HepG2 (cell line): Measurements from ENCODE around the gene GSK3A. TPM values are rescaled to one million over a fixed set of nuclear protein-coding genes. Genes with fewer than 3 reads are reported as not detected.

Experiments used
- BRCA1 ChIP-seq: sonication (generic); formaldehyde crosslinking; IDR thresholded peaks from 2 replicates; pipeline ENCODE4 v1.4.0; 2020; ENCODE audit warnings: missing genetic modification reagents
- CSRNP2 ChIP-seq: sonication (generic); formaldehyde crosslinking; conservative IDR thresholded peaks from 2 replicates; pipeline ENCODE4 v1.8.0; 2022; ENCODE audit warnings: low read depth, missing genetic modification reagents
- GZF1 ChIP-seq: sonication (generic); formaldehyde crosslinking; IDR thresholded peaks from 2 replicates; pipeline ENCODE4 v1.5.1; 2020; ENCODE audit warnings: mild to moderate bottlenecking, missing genetic modification reagents
- MTA1 ChIP-seq: sonication (generic); formaldehyde crosslinking; IDR thresholded peaks from 2 replicates; pipeline ENCODE4 v1.4.0; 2020; ENCODE audit warnings: missing genetic modification reagents, mild to moderate bottlenecking, borderline replicate concordance
- MYC ChIP-seq: sonication (generic); formaldehyde crosslinking; IDR thresholded peaks from 2 replicates; pipeline ENCODE4 v1.9.0; 2021; ENCODE audit warnings: missing genetic modification reagents, borderline replicate concordance
- NFYC ChIP-seq: IDR thresholded peaks from 2 replicates; pipeline ENCODE4 v1.6.1; 2016; ENCODE audit warnings: missing genetic modification reagents, missing compliant biosample characterization
- PRDM15 ChIP-seq: sonication (generic); formaldehyde crosslinking; IDR thresholded peaks from 2 replicates; pipeline ENCODE4 v1.4.0; 2020; ENCODE audit warnings: missing genetic modification reagents
- RBAK ChIP-seq: sonication (generic); formaldehyde crosslinking; IDR thresholded peaks from 2 replicates; pipeline ENCODE4 v1.5.1; 2020; ENCODE audit warnings: mild to moderate bottlenecking, missing genetic modification reagents
- RBM39 ChIP-seq: fragments of 200-400 bp; formaldehyde crosslinking; IDR thresholded peaks from one replicate; pipeline ENCODE4 v1.6.1; 2018; ENCODE audit warnings: antibody characterized with exemption, mild to moderate bottlenecking, low read depth, low read length; ENCODE audit not compliant: poor library complexity, severe bottlenecking
- REST ChIP-seq, 2 experiments: IDR thresholded peaks; 2 replicates each; pipeline ENCODE4 v1.6.1; 2011 to 2012; ENCODE audit warnings: low read length in 2 of 2, borderline replicate concordance in 1 of 2, low read depth in 1 of 2, mild to moderate bottlenecking in 1 of 2, moderate library complexity in 1 of 2
- STAT5B ChIP-seq: sonication (generic); formaldehyde crosslinking; IDR thresholded peaks from 2 replicates; pipeline ENCODE4 v1.4.0; 2020; ENCODE audit warnings: missing genetic modification reagents
- TFE3 ChIP-seq: IDR thresholded peaks from 2 replicates; pipeline ENCODE4 v1.6.1; 2016
- ZNF136 ChIP-seq: sonication (generic); formaldehyde crosslinking; IDR thresholded peaks from 2 replicates; pipeline ENCODE4 v1.8.1; 2022; ENCODE audit warnings: low read depth, mild to moderate bottlenecking, moderate library complexity, missing genetic modification reagents
- ZNF607 ChIP-seq: sonication (generic); formaldehyde crosslinking; IDR thresholded peaks from 2 replicates; pipeline ENCODE4 v1.5.1; 2020; ENCODE audit warnings: missing genetic modification reagents, mild to moderate bottlenecking, borderline replicate concordance
- ZNF678 ChIP-seq: sonication (generic); formaldehyde crosslinking; IDR thresholded peaks from 2 replicates; pipeline ENCODE4 v1.4.0; 2020; ENCODE audit warnings: mild to moderate bottlenecking, missing genetic modification reagents
- ZNF781 ChIP-seq: sonication (generic); formaldehyde crosslinking; IDR thresholded peaks from 2 replicates; pipeline ENCODE4 v1.5.1; 2020; ENCODE audit warnings: borderline replicate concordance, mild to moderate bottlenecking, missing genetic modification reagents; ENCODE audit errors: not compliant biosample characterization
- polyA plus RNA-seq, 8 experiments: library from polyadenylated mRNA; depleted of rRNA in 3 of 8; stranded (reverse) in 7 of 8; unstranded in 1 of 8; fragments of >200 nt; fragmentation: Illumina TruSeq in 4 of 8; extraction: Trizol in 4 of 8; gene quantifications; 2 replicates each; pipeline versions ENCODE4 v1.2.1 to v1.2.3, GENCODE V29; 2011 to 2016; ENCODE audit warnings: low read depth in 4 of 8, missing spikeins in 1 of 8, mixed read lengths in 1 of 8; ENCODE audit not compliant: insufficient read depth in 1 of 8
- total RNA-seq, 5 experiments: library from RNA; depleted of rRNA; stranded (reverse); fragments of >200 nt; fragmentation: Illumina TruSeq; extraction: Trizol; gene quantifications; 2 replicates each; pipeline ENCODE4 v1.2.3, GENCODE V29; 2016; ENCODE audit warnings: low read depth in 1 of 5

Gene GSK3A
- total and polyA plus RNA-seq, 2 of the 13 experiments (the other 11 are each of a cell fraction or from before 2014, with no cell fraction given): 16.9 to 52.5 TPM

DNA sequence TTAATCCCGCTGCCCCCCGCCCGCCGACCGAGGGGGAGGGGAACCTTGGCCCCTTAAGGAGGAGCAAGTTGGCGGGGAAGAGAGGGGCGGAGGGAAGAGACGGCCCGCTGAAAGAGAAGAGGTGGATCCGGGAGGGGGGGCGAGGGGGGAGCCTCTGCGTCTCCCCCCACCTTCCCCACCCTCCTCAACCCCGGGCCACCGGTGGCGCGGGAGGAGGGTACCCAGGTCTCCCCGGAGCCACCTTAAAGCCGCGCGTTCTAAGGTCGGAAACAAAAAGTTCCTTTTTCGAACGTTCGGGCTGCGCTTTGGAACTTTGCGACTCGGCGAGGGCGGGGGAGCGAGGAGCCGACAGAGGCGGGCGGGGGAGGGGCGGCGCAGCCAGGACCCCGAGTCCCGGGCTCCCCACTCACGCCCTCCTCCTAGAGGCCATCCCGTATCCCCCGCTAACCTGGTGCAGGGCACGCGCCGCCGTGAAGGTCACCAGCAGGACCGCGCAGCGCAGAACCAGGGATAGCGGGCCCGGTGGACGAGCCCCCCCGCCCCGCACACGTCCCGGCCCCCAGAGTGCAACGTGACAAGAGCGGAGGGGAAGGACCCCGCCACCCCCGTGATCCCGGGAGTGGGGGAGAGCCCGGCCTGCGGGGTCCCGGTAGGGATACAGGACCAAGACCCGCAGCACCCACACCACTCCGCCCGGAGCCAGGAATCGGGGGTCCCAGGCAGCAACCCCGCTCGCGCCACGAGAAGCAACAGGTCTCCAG is 11.9 kb upstream of the GSK3A start (continued):
- TF ChIP-seq MTA1 (CRISPR knock-in tag) (no peak), ZNF781 (no peak), GZF1 (CRISPR knock-in tag) (no peak), RBM39 (no peak), ZNF607 (no peak), MYC (CRISPR knock-in tag) (peak; percentile 73; the same call in 1 of the 2 replicates), STAT5B (no peak), PRDM15 (CRISPR knock-in tag) (no peak), CSRNP2 (no peak), TFE3 (CRISPR knock-in tag) (0 out of 2 replicates have a peak, but pooled peaks have one; percentile 11), RBAK (CRISPR knock-in tag) (no peak), NFYC (CRISPR knock-in tag) (peak; percentile 22; the same call in 1 of the 2 replicates), REST (IDR thresholded peaks at IDR 0.05; ENCODE audit: borderline replicate concordance in 1 of 2, low read depth in 1 of 2, low read length in 2 of 2) (peak in 1 of 2 experiments; percentile 43; a peak in 1 of 4 replicates), ZNF678 (CRISPR knock-in tag) (no peak), ZNF136 (CRISPR knock-in tag) (no peak), BRCA1 (CRISPR knock-in tag) (no peak)
